IMR-90 (cell line): ENCODE results near the gene IP6K2.

Source experiments
- CHD1 ChIP-seq: IDR thresholded peaks from 2 replicates; pipeline ENCODE4 v1.6.1; 2012; ENCODE audit warnings: low read depth, low read length, improper control_type of control experiment
- CTCF ChIP-seq: conservative IDR thresholded peaks from 2 replicates; pipeline ENCODE4 v1.5.1; 2012; ENCODE audit warnings: mild to moderate bottlenecking, low read depth, low read length, improper control_type of control experiment
- ELK1 ChIP-seq: fragments of 150-350 bp; IDR thresholded peaks from 2 replicates; pipeline ENCODE4 v1.6.1; 2016; ENCODE audit warnings: low read depth, mild to moderate bottlenecking, low read length, moderate library complexity, borderline replicate concordance
- FOS ChIP-seq: fragments of 150-350 bp; IDR thresholded peaks from 2 replicates; pipeline ENCODE4 v1.6.1; 2016; ENCODE audit warnings: low read depth, low read length
- MAZ ChIP-seq: IDR thresholded peaks from 2 replicates; pipeline ENCODE4 v1.6.1; 2012; ENCODE audit warnings: low read depth, mild to moderate bottlenecking, low read length, improper control_type of control experiment, moderate library complexity, borderline replicate concordance
- MXI1 ChIP-seq: IDR thresholded peaks from 2 replicates; pipeline ENCODE4 v1.6.1; 2012; ENCODE audit warnings: low read depth, mild to moderate bottlenecking, low read length, moderate library complexity, borderline replicate concordance
- POLR2A ChIP-seq: IDR thresholded peaks from 2 replicates; pipeline ENCODE4 v1.6.1; 2012; ENCODE audit warnings: mild to moderate bottlenecking, low read depth, low read length
- RAD21 ChIP-seq: IDR thresholded peaks from 2 replicates; pipeline ENCODE4 v1.6.1; 2012; ENCODE audit warnings: low read length, improper control_type of control experiment
- RCOR1 ChIP-seq: IDR thresholded peaks from 2 replicates; pipeline ENCODE4 v1.6.1; 2012; ENCODE audit warnings: mild to moderate bottlenecking, low read length, improper control_type of control experiment; ENCODE audit not compliant: insufficient replicate concordance
- RFX5 ChIP-seq: IDR thresholded peaks from 2 replicates; pipeline ENCODE4 v1.8.0; 2012; ENCODE audit warnings: low read depth, mild to moderate bottlenecking, low read length, moderate library complexity
- SMC3 ChIP-seq: fragments of 150-350 bp; IDR thresholded peaks from 2 replicates; pipeline ENCODE4 v1.6.1; 2016; ENCODE audit warnings: low read depth, mild to moderate bottlenecking, antibody characterized with exemption, low read length, moderate library complexity

GRCh38 chr3:48696601-48697000 is 20.4 kb downstream of the IP6K2 start:
- TF ChIP-seq CTCF (no peak), RCOR1 (no peak), RFX5 (no peak), POLR2A (no peak), CHD1 (no peak), SMC3 (no peak), MAZ (no peak), FOS (no peak), ELK1 (no peak), RAD21 (no peak), MXI1 (no peak)
